Epithelial cell of proximal tubule (primary cell): ENCODE measurements around the gene RBM14. TPM values are rescaled to one million over a fixed set of nuclear protein-coding genes. Genes with fewer than 3 reads are reported as not detected.
"Not testable (repeated sequence)": the region's sequence is repeated elsewhere in the genome, so short reads cannot be mapped to it uniquely, and the experiment has no call there.

Experiments
- DNase-seq: peaks from one replicate; pipeline ENCODE4 v3.0.0-alpha.2; 2011; ENCODE audit warnings: low read depth
- H3K4me3 ChIP-seq: 2 replicates; pipeline ENCODE4 v1.5.1; 2011; ENCODE audit warnings: low read depth, mild to moderate bottlenecking, low read length
- CTCF ChIP-seq: conservative IDR thresholded peaks from 2 replicates; pipeline ENCODE4 v1.5.1; 2012; ENCODE audit warnings: low read depth, mild to moderate bottlenecking, low read length
- total RNA-seq: library from RNA; depleted of rRNA; stranded (reverse); fragments of >200 nt; gene quantifications from 2 replicates; pipeline ENCODE4 v1.2.3, GENCODE V29; 2015

The RBM14 gene
- total RNA-seq, 1 donor from 2014 or later: 40.4 TPM

DNA sequence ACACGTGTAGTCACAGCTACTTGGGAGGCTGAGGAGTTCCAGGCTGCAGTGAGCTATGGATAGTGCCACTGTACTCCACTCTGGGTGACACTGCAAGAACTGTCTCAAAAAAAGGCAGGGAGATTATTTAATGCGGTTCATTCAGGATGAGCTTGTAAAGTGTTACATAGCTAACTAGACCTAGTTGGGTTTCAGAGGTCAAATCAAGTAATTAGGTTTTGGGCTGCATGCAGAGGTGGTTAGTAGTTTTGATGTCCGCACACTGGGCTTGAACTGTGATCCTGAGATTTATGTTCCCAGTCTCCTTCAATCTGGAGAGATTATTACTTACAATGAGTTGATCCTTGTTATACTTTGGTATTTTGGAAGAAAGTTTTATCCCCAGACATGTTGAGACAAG, 20.0 kb downstream of the RBM14 start:
- no peak for DNase-seq
- H3K4me3 ChIP-seq: no peak overlapping the region
- no peak for TF ChIP-seq CTCF

DNA sequence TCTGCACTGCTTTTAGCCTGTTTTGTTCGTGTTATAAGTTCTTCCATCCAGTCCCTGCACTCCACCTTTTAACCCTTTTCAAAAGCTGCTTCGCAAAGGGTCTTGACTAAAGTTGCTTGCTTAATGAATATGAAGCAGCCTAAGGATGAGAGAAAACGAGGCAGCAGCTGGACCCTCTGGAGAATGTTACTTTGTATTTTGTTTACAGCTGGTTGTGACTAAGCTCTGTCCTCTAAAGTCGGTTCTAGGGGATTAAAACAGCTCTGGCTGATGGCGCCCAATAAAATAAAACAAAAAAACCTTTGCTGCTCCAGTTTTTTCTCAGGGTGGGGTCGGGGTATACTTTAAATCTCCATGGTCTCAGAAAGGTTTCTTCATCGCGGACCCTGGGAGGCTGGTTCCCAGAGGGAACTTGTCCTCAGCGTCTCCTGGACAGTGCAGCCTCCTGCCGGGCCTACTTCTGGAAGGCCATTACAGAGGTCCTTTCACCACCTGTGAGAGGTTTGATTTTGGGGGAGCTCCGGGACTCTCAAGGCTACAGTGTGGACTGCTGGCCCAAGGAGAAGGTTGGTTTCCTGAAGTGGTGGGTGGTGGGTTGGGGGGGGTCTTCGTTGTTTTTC, 21.2 kb downstream of the RBM14 start:
- no peak for DNase-seq
- H3K4me3 ChIP-seq: peak overlapping the region; percentile 83
- no peak for TF ChIP-seq CTCF

DNA sequence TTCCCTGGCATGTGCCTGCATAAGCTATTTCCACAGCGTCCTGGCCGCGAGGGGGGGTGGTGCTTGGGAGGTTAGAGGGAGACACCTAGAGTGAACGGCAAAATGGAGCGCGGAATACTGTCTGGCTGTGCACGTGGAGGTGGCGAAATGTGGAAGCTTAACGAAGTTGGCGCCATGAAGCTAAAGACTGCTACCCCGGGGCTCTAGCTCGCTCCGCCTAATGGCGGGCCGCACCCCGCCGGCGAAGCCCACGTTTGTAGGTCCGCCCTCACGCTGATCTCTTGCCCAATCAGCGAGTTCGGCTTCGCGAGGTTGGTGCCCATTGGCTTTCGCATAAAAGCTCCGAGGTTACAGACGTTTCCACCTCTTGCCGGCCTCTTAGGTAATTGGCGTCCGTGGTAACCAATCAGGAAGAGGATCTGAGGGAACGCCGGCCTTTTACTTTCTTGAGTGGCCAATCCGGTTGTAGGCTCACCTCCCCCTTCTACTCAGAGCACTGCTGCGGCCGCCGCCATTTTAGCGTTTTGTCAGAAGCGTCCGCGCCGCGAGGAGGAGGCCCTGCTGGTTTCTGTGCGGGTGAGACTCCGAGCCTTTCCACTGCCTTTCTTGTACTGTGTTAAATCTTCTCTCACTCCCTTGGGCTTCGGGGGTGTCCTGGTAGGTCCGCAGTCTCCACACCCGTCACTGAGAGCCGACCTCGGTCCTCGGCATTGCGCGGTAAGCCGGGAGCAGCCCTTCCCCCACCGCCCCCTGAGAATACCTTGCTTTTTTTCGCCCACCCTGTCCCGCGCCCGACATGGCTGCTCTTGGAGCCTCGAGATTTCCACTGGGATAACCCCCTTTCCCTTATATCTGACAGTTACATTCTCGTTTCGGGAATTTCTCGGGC, 22.0 kb downstream of the RBM14 start, which contains the start of gene RBM4:
RBM4 (plus strand) TSS at position 527 of the 889 bp plus-strand sequence. CDS start 1,009 bp downstream, outside the sequence.
- peak; percentile 18 for TF ChIP-seq CTCF
- peak within 1 kb of the TSS; percentile 83 for H3K4me3 ChIP-seq
- peak; percentile 98 for DNase-seq

GRCh38 chr11:66639066-66639813, 22.8 kb downstream of the RBM14 start:
- peak; percentile 20 for TF ChIP-seq CTCF
- H3K4me3 ChIP-seq: peak overlapping the region; percentile 83
- DNase-seq: no peak

- DNase-seq: not testable (repeated sequence)
- peak overlapping the region; percentile 83 for H3K4me3 ChIP-seq
Measured at GRCh38 chr11:66639814-66640340, 23.4 kb downstream of the RBM14 start.

- DNase-seq: no peak
- no peak for TF ChIP-seq CTCF
- H3K4me3 ChIP-seq: peak overlapping the region; percentile 83
Measured at GRCh38 chr11:66641834-66642233, 25.4 kb downstream of the RBM14 start.
